Measurements from ENCODE around the gene PIAS4.

GRCh38 chr19:3984908-3985642 is 22.5 kb upstream of the PIAS4 start, which contains the start of gene EEF2:
- TF ChIP-seq POLR2AphosphoS5 (IDR thresholded peaks at IDR 0.05) = peak; percentile 100
- TF ChIP-seq POLR2A (IDR thresholded peaks at IDR 0.05) = peak in 2 of 4 donors; percentile 98 to 99
